Measurements from ENCODE around the gene ADAM19. TPM values are rescaled to one million over a fixed set of nuclear protein-coding genes. Genes with fewer than 3 reads are reported as not detected.

ADAM19 gene
- total RNA-seq, 1 donor from 2014 or later = 64.5 TPM

GRCh38 chr5:157497875-157498611, 77.5 kb downstream of the ADAM19 start:
- no peak for DNase-seq (ENCODE audit: extremely low spot score, unreplicated experiment)
- no peak for TF ChIP-seq CTCF (IDR thresholded peaks at IDR 0.05)
- Mint-ChIP-seq H3K36me3 (ENCODE audit: unreplicated experiment) (peaks cover 42% of the 10 kb centered on the region), H3K9me3 (ENCODE audit: unreplicated experiment) (no peaks in the 10 kb centered on the region), H3K4me1 (ENCODE audit: unreplicated experiment) (peaks cover 6% of the 10 kb centered on the region), H3K27me3 (ENCODE audit: unreplicated experiment) (no peaks in the 10 kb centered on the region), H3K27ac (ENCODE audit: unreplicated experiment) (no peak overlapping the region), H3K4me3 (ENCODE audit: unreplicated experiment) (no peak overlapping the region)

DNA sequence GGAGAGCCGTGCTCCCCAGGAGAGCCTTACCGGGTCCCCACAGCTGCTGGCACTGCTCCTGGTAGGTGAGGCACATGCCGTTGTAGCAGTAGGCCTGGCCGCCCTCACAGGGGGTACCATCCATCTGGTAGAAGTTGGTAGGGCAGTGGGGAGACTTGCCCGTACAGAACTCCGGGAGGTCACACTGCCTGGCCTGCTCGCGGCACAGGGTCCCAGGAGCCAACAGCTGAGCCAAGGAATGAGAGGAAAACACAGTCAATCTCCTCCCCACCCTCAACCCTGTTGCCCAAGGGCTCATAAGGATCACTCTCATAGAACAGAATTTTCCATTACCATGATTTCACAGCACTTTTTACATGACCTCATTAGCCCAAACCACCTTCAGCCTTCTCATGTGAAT, 78.7 kb downstream of the ADAM19 start:
- H3K9me3 Mint-ChIP-seq (ENCODE audit: unreplicated experiment) = no peaks in the 10 kb centered on the region
- H3K36me3 Mint-ChIP-seq (ENCODE audit: unreplicated experiment) = peaks cover 37% of the 10 kb centered on the region
- no peak overlapping the region for H3K4me3 Mint-ChIP-seq (ENCODE audit: unreplicated experiment)
- no peak overlapping the region for H3K27ac Mint-ChIP-seq (ENCODE audit: unreplicated experiment)
- DNase-seq (ENCODE audit: extremely low spot score, unreplicated experiment) = no peak
- no peak for TF ChIP-seq CTCF (IDR thresholded peaks at IDR 0.05)
- H3K4me1 Mint-ChIP-seq (ENCODE audit: unreplicated experiment) = peaks cover 6% of the 10 kb centered on the region
- no peaks in the 10 kb centered on the region for H3K27me3 Mint-ChIP-seq (ENCODE audit: unreplicated experiment)

GRCh38 chr5:157494178-157494832, 81.3 kb downstream of the ADAM19 start:
- Mint-ChIP-seq H3K4me1 (ENCODE audit: unreplicated experiment) (peaks cover 6% of the 10 kb centered on the region), H3K36me3 (ENCODE audit: unreplicated experiment) (peaks cover 34% of the 10 kb centered on the region), H3K4me3 (ENCODE audit: unreplicated experiment) (no peak overlapping the region), H3K27me3 (ENCODE audit: unreplicated experiment) (no peaks in the 10 kb centered on the region), H3K27ac (ENCODE audit: unreplicated experiment) (no peak overlapping the region), H3K9me3 (ENCODE audit: unreplicated experiment) (no peaks in the 10 kb centered on the region)
- TF ChIP-seq CTCF (IDR thresholded peaks at IDR 0.05) = no peak
- no peak for DNase-seq (ENCODE audit: extremely low spot score, unreplicated experiment)

DNA sequence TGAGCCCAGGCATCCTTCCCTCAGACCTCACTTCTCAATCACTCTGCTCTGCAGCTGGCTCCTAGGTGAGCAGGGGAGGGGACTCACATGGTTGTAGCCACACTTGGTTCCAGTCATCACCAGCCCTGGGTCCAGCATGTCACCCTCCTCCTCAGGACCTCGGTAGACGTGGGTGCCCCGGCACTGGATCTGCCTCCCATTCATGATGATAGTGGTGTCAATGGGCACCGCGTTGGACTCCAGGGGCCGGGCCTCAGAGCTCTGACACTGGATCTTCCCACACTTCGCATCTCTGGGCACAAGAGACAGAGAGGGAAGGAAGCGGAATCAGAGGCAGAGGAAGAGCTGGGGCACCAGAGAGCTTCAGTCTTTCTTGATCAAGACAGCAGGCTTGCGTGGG, 82.7 kb downstream of the ADAM19 start:
- no peaks in the 10 kb centered on the region for H3K27me3 Mint-ChIP-seq (ENCODE audit: unreplicated experiment)
- no peaks in the 10 kb centered on the region for H3K9me3 Mint-ChIP-seq (ENCODE audit: unreplicated experiment)
- no peak for TF ChIP-seq CTCF (IDR thresholded peaks at IDR 0.05)
- DNase-seq (ENCODE audit: extremely low spot score, unreplicated experiment) = no peak
- H3K36me3 Mint-ChIP-seq (ENCODE audit: unreplicated experiment) = peaks cover 37% of the 10 kb centered on the region
- H3K4me3 Mint-ChIP-seq (ENCODE audit: unreplicated experiment) = no peak overlapping the region
- H3K27ac Mint-ChIP-seq (ENCODE audit: unreplicated experiment) = no peak overlapping the region
- H3K4me1 Mint-ChIP-seq (ENCODE audit: unreplicated experiment) = peaks cover 6% of the 10 kb centered on the region

DNA sequence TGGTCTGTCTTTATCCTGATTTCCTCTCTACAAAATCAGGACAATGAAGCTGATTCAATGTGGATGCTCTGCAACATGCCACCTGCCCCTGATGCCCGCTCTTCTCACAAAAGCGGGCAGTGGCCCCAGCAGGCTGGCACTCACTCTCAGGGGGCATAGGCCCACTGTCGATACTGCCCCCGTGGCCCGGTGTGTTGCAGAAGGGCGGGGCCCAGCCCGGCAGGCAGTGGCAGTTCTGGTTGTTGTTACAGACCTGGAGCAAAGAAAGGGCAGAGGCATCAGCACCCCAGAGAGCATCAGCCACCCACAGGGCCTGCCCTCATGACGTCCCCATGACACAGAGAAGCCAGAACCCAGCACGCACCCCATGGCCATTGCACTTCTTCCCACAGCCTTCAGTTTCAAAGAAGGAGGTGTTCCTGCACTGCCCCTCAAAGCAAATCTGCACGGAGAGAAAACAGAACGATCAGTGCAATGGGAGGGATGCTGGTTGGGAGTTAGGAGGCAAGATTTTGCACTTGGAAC, 84.0 kb downstream of the ADAM19 start:
- Mint-ChIP-seq H3K4me3 (ENCODE audit: unreplicated experiment) (no peak overlapping the region), H3K4me1 (ENCODE audit: unreplicated experiment) (no peaks in the 10 kb centered on the region), H3K27ac (ENCODE audit: unreplicated experiment) (no peak overlapping the region), H3K36me3 (ENCODE audit: unreplicated experiment) (peaks cover 49% of the 10 kb centered on the region), H3K27me3 (ENCODE audit: unreplicated experiment) (no peaks in the 10 kb centered on the region), H3K9me3 (ENCODE audit: unreplicated experiment) (no peaks in the 10 kb centered on the region)
- TF ChIP-seq CTCF (IDR thresholded peaks at IDR 0.05) = no peak
- DNase-seq (ENCODE audit: extremely low spot score, unreplicated experiment) = no peak

All from osteocyte (in vitro differentiated cells).